ENCODE results near the gene GAB4.

- TF ChIP-seq EZH2 (optimal IDR thresholded peaks at IDR 0.05; ENCODE audit: low read depth, low read length) (no peak), CTCF (IDR thresholded peaks at IDR 0.05; ENCODE audit: low read length) (no peak)
These were observed 765 bp downstream of the GAB4 start for GRCh38 chr22:17007257-17007656.

Measured in MM.1S (cell line).